Neural progenitor cell (in vitro differentiated cells): Measurements from ENCODE around the gene MTX3. TPM values are rescaled to one million over a fixed set of nuclear protein-coding genes. Genes with fewer than 3 reads are reported as not detected.

Source experiments
- DNase-seq: peaks from one replicate; pipeline ENCODE4 v3.0.0-alpha.2; 2016; ENCODE audit warnings: low spot score
- H2AFZ ChIP-seq: fragments of 200-600 bp; sonication (generic); replicated peaks from 2 replicates; pipeline ENCODE4 v1.6.1; 2016; ENCODE audit warnings: antibody characterized with exemption
- H3F3A ChIP-seq: fragments of 200-600 bp; sonication (generic); 2 replicates; pipeline ENCODE4 v1.6.1; 2016; ENCODE audit warnings: antibody characterized with exemption, low read depth
- H3K27ac ChIP-seq: fragments of 200-600 bp; sonication (generic); 2 replicates; pipeline ENCODE4 v1.5.1; 2016; ENCODE audit warnings: mild to moderate bottlenecking
- H3K27me3 ChIP-seq: fragments of 200-600 bp; sonication (generic); 2 replicates; pipeline ENCODE4 v1.6.1; 2016; ENCODE audit warnings: mild to moderate bottlenecking, moderate library complexity
- H3K36me3 ChIP-seq: fragments of 200-600 bp; sonication (generic); 2 replicates; pipeline ENCODE4 v1.5.1; 2016
- H3K4me1 ChIP-seq: fragments of 200-600 bp; sonication (generic); 2 replicates; pipeline ENCODE4 v1.6.1; 2016; ENCODE audit warnings: mixed run types
- H3K4me2 ChIP-seq: fragments of 200-600 bp; sonication (generic); 2 replicates; pipeline ENCODE4 v1.6.1; 2016
- H3K4me3 ChIP-seq: fragments of 200-600 bp; sonication (generic); 2 replicates; pipeline ENCODE4 v1.5.1; 2016
- H3K79me2 ChIP-seq: fragments of 200-600 bp; sonication (generic); 2 replicates; pipeline ENCODE4 v1.6.1; 2016; ENCODE audit warnings: low read depth
- H3K9ac ChIP-seq: fragments of 200-600 bp; sonication (generic); 2 replicates; pipeline ENCODE4 v1.6.1; 2016
- H3K9me3 ChIP-seq: fragments of 200-600 bp; sonication (generic); 2 replicates; pipeline ENCODE4 v1.5.1; 2016; ENCODE audit warnings: low read depth
- H4K20me1 ChIP-seq: fragments of 200-600 bp; sonication (generic); 2 replicates; pipeline ENCODE4 v1.6.1; 2016; ENCODE audit warnings: low read depth
- H3K27ac Mint-ChIP-seq: 3 replicates; pipeline ENCODE4 v1.8.0; 2021; ENCODE audit warnings: mixed read lengths
- H3K27me3 Mint-ChIP-seq: 2 replicates; pipeline ENCODE4 v1.8.0; 2022; ENCODE audit warnings: low read depth, mild to moderate bottlenecking, inconsistent platforms, moderate library complexity, mixed read lengths; ENCODE audit not compliant: insufficient read depth
- H3K36me3 Mint-ChIP-seq: 3 replicates; pipeline ENCODE4 v1.8.0; 2021; ENCODE audit warnings: mixed read lengths
- H3K4me1 Mint-ChIP-seq: 3 replicates; pipeline ENCODE4 v1.8.0; 2021; ENCODE audit warnings: mixed read lengths
- H3K4me3 Mint-ChIP-seq: 3 replicates; pipeline ENCODE4 v1.8.0; 2021; ENCODE audit warnings: mild to moderate bottlenecking, moderate library complexity, mixed read lengths
- H3K9me3 Mint-ChIP-seq: 3 replicates; pipeline ENCODE4 v1.8.0; 2020; ENCODE audit warnings: mixed read lengths
- EZH2 ChIP-seq: fragments of 200-600 bp; sonication (generic); IDR thresholded peaks from 2 replicates; pipeline ENCODE4 v1.6.1; 2017; ENCODE audit warnings: antibody characterized with exemption, mild to moderate bottlenecking, moderate library complexity
- EZH2phosphoT487 ChIP-seq: fragments of 200-600 bp; sonication (generic); IDR thresholded peaks from 2 replicates; pipeline ENCODE4 v1.6.1; 2017; ENCODE audit warnings: antibody characterized with exemption
- total RNA-seq: library from RNA; depleted of rRNA; stranded (reverse); fragments of >200 nt; gene quantifications from 2 replicates; pipeline ENCODE4 v1.2.3, GENCODE V29; 2015; ENCODE audit warnings: low replicate concordance
- TF ChIP-seq, protein P1 (sequence below): fragments of 200-600 bp; sonication (generic); IDR thresholded peaks from 2 replicates; pipeline ENCODE4 v1.5.1; 2017; ENCODE audit warnings: antibody characterized with exemption, mild to moderate bottlenecking

The MTX3 gene
- total RNA-seq, 1 donor from 2014 or later: 64.0 TPM

DNA sequence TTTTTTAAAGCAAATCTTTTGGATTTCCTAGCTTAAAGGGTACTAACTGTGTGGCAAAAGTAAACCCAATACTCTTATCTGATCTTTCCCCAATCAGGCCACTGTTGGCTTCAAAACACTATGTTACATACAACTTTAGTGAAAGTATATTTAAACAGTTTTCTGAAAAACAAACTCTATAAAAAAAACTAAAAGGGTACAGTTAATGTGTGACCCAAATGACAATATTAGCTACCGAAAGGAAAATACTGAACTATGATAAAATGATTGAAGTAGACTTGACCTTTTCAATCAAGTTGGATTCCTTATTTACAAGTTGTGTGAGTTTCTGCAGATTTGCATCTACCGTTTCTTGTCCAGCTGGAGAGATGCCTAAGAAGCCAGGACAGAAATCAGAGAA is 5.8 kb downstream of the MTX3 start:
- Mint-ChIP-seq H3K4me1 (peaks cover 6% of the 10 kb centered on the region), H3K36me3 (peaks cover 29% of the 10 kb centered on the region), H3K4me3 (no peak overlapping the region), H3K9me3 (no peaks in the 10 kb centered on the region), H3K27me3 (no peaks in the 10 kb centered on the region), H3K27ac (no peak overlapping the region)
- Histone ChIP-seq H3F3A (peaks cover 1% of the 10 kb centered on the region), H3K4me3 (no peak overlapping the region), H3K79me2 (peaks cover 13% of the 10 kb centered on the region), H3K27me3 (no peaks in the 10 kb centered on the region), H3K9me3 (no peaks in the 10 kb centered on the region), H3K4me1 (peaks cover 8% of the 10 kb centered on the region), H3K4me2 (no peak overlapping the region), H2AFZ (no peak overlapping the region), H4K20me1 (no peaks in the 10 kb centered on the region), H3K27ac (no peak overlapping the region), H3K36me3 (peaks cover 16% of the 10 kb centered on the region), H3K9ac (no peak overlapping the region)
- DNase-seq: no peak
- TF ChIP-seq, protein P1, sequence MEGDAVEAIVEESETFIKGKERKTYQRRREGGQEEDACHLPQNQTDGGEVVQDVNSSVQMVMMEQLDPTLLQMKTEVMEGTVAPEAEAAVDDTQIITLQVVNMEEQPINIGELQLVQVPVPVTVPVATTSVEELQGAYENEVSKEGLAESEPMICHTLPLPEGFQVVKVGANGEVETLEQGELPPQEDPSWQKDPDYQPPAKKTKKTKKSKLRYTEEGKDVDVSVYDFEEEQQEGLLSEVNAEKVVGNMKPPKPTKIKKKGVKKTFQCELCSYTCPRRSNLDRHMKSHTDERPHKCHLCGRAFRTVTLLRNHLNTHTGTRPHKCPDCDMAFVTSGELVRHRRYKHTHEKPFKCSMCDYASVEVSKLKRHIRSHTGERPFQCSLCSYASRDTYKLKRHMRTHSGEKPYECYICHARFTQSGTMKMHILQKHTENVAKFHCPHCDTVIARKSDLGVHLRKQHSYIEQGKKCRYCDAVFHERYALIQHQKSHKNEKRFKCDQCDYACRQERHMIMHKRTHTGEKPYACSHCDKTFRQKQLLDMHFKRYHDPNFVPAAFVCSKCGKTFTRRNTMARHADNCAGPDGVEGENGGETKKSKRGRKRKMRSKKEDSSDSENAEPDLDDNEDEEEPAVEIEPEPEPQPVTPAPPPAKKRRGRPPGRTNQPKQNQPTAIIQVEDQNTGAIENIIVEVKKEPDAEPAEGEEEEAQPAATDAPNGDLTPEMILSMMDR: no peak
- TF ChIP-seq EZH2phosphoT487 (no peak), EZH2 (no peak)

DNA sequence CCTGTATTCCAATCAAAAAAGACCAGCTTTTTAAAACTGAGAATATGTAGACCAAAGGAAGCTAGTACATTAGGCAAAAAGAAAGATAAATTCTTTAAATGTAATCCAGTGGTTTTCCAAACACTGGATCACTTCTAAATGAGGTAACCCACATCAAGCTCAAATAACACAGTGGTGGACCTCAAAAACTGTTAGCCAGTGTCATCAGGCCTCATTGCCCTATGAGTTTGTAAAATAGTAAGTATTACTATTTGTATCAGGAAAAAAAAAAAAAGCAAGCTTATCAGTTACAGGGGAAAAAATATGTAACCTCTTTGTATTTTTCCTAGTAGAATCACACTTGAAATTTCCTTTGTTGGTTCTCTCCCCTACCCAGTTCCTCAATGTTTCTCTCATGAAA is 6.7 kb downstream of the MTX3 start:
- DNase-seq: no peak
- Histone ChIP-seq H3K9ac (no peak overlapping the region), H4K20me1 (no peaks in the 10 kb centered on the region), H3K4me2 (no peak overlapping the region), H3K27me3 (no peaks in the 10 kb centered on the region), H3F3A (no peaks in the 10 kb centered on the region), H3K79me2 (peaks cover 4% of the 10 kb centered on the region), H3K27ac (no peak overlapping the region), H3K9me3 (no peaks in the 10 kb centered on the region), H3K4me1 (no peaks in the 10 kb centered on the region), H2AFZ (no peak overlapping the region), H3K36me3 (peaks cover 17% of the 10 kb centered on the region), H3K4me3 (no peak overlapping the region)
- TF ChIP-seq EZH2phosphoT487: no peak
- no peak for TF ChIP-seq EZH2
- H3K4me3 Mint-ChIP-seq: no peak overlapping the region
- H3K27me3 Mint-ChIP-seq: no peaks in the 10 kb centered on the region
- no peak overlapping the region for H3K27ac Mint-ChIP-seq
- peaks cover 30% of the 10 kb centered on the region for H3K36me3 Mint-ChIP-seq
- no peaks in the 10 kb centered on the region for H3K9me3 Mint-ChIP-seq
- H3K4me1 Mint-ChIP-seq: no peaks in the 10 kb centered on the region

DNA sequence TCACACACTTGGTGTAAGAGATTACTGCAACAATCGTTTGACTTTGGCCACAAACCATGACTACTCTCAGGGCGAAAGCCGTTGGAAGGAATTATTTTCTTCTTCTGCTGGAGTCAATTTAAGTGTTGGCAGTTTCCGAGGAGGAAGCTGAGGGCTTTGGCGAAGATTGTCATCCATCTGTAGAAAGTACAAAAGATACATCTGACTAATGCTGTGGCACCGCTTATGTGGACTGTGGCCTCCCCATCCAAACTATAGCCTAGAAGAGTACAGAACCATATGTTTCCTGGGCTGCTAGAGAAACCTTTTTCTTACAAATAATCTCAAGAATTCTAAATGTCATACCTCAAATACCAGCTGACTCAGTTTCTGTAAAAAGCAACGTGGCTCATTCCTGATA is 7.4 kb downstream of the MTX3 start:
- Mint-ChIP-seq H3K4me1 (no peaks in the 10 kb centered on the region), H3K27ac (no peak overlapping the region)
- no peak for DNase-seq

DNA sequence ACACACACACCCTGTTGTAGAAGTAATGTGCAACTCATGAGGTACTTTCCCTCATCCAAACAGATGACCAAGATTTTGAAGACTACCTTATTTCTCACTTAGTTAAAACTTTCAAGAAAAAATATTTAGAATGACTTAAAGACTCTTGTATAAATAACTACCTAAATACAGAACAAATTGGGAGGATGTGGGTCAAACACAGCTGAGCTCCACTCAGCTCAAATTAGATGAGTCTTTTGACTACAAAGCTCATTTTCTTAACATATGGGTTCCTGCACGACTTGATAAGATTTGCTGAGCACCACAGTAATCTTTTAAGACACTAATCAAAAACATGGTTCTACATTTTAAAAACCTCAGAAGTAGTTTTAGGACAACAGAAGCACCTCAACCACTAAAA is 8.9 kb downstream of the MTX3 start:
- no peak overlapping the region for H3K4me3 ChIP-seq
- no peak overlapping the region for H3K4me2 ChIP-seq
- no peaks in the 10 kb centered on the region for H4K20me1 ChIP-seq
- H3K9ac ChIP-seq: no peak overlapping the region
- no peaks in the 10 kb centered on the region for H3K27me3 ChIP-seq
- Mint-ChIP-seq H3K36me3 (peaks cover 36% of the 10 kb centered on the region), H3K4me3 (no peak overlapping the region), H3K27me3 (no peaks in the 10 kb centered on the region), H3K27ac (no peak overlapping the region), H3K9me3 (no peaks in the 10 kb centered on the region), H3K4me1 (no peaks in the 10 kb centered on the region)
- H3K36me3 ChIP-seq: peaks cover 12% of the 10 kb centered on the region
- H3K27ac ChIP-seq: no peak overlapping the region
- DNase-seq: no peak
- H2AFZ ChIP-seq: no peak overlapping the region
- H3F3A ChIP-seq: no peaks in the 10 kb centered on the region
- no peaks in the 10 kb centered on the region for H3K4me1 ChIP-seq
- H3K9me3 ChIP-seq: no peaks in the 10 kb centered on the region
- no peaks in the 10 kb centered on the region for H3K79me2 ChIP-seq
- TF ChIP-seq, protein P1: no peak
- no peak for TF ChIP-seq EZH2phosphoT487

More for the DNA sequence above, 7.4 kb downstream of the MTX3 start:
- H3K27ac ChIP-seq: no peak overlapping the region
- no peaks in the 10 kb centered on the region for H3F3A ChIP-seq
- H3K36me3 Mint-ChIP-seq: peaks cover 33% of the 10 kb centered on the region
- H3K36me3 ChIP-seq: peaks cover 16% of the 10 kb centered on the region
- H3K27me3 Mint-ChIP-seq: no peaks in the 10 kb centered on the region
- H3K9ac ChIP-seq: no peak overlapping the region
- H3K4me3 Mint-ChIP-seq: no peak overlapping the region
- H3K27me3 ChIP-seq: no peaks in the 10 kb centered on the region
- no peaks in the 10 kb centered on the region for H3K79me2 ChIP-seq
- no peak overlapping the region for H3K4me2 ChIP-seq
- TF ChIP-seq EZH2phosphoT487 (no peak), EZH2 (no peak)
- TF ChIP-seq, protein P1: no peak
- H3K9me3 ChIP-seq: no peaks in the 10 kb centered on the region
- no peak overlapping the region for H3K4me3 ChIP-seq
- no peaks in the 10 kb centered on the region for H3K9me3 Mint-ChIP-seq
- no peak overlapping the region for H2AFZ ChIP-seq
- no peaks in the 10 kb centered on the region for H4K20me1 ChIP-seq
- H3K4me1 ChIP-seq: no peaks in the 10 kb centered on the region
